ENCODE data around the gene ARL14EP.

The ARL14EP gene

DNA sequence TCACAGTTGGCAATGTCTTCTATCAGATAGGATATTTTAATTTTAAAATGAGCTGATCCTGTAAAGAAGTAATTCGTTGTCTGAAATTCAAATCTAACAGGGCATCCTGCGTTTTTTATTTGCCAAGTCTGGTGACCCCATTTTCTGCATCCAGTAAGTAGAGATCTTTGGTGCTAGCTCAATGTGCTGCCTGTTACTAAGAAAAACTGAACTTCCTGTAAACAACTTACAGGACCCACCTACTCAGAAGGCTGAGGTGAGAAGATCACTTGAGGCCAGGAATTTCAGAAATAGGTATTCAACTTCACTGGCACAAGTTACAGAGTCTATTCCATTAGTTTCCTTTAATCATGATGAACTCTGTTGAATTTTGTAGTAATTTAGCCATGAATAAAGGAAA lies 4.0 kb downstream of the ARL14EP start:
- no peak for DNase-seq (ENCODE audit: low read depth in 2 of 2)

DNA sequence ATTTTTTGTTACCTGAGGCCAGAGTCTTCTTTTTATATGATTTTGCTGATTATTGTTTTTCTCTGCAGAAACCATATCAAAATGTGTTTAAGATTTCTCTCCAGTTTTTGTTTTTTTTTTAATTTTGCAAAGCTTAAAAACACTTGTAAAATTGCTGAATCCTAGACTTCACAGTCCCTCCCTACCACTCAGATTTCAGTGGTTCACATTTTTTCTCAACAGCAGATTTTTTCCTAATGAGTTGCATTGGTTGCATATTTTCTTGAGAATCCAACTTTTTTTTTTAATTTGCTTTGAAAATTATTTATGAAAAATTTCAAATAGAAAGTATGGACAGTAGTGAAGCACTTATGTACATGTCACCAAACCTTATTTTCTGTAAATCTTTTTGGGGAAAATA lies 5.8 kb downstream of the ARL14EP start:
- no peak for DNase-seq (ENCODE audit: low read depth in 2 of 2)

DNA sequence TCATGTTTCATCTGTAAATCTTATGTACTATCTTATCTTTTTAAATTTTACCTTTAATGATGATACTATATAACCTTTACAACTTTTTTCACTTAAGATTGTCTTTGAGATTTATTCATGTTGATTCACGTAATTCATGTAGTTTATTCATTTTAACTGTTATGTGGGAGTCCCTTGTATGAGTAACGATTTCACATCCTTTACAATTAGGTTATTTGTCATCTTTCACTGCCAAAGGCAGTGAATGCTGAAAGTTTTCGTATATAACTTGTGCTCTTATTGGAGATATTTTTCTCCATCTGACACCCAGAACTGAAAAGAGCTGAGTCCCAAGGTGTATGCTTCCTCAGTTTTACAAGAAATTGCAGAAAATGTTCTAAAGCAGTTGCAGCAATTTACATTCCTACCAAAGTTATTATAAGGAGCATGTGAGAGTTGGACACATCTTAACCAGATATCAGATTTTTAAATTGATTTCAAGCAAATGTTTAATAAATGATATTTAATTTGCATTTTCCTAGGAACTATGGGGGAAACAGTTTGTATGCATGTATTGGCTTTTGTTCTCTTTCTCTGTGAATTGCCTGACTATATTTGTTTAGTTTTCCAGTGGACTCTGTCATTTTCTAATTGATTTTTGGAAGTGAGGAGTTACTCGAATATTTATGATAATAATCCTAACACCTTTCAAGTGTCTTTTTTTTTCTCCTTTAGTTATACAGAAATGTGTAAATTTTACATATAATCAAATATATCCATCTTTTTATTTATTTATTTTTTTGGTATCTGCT lies 6.4 kb downstream of the ARL14EP start:
- no peak for DNase-seq (ENCODE audit: low read depth in 2 of 2)

- no peak for DNase-seq (ENCODE audit: low read depth in 2 of 2)
Observed at GRCh38 chr11:30333405-30333804, 10.5 kb downstream of the ARL14EP start.

DNA sequence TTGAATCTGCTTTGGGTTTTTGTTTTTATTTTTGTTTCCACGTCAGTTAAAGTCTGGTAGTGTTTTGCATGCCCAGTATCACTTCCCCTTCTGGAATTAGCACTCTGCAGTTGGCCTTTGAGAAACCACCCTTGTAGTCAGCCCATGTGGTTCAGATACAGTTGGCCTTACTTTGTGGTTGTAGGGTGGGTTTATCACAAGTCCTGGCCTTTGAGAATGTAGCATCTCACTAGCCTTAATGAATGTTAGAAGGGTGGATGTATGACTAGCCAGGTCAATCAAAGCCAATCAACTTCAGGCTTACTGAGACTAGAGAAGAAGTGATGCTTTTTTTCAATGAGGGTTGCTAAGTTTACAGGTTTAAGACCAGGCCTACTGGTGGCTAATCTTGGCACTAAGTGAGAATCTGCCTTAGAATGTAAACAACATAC lies 19.8 kb downstream of the ARL14EP start:
- no peak for DNase-seq (ENCODE audit: low read depth in 2 of 2)

- no peak for DNase-seq (ENCODE audit: low read depth in 2 of 2)
Observed at GRCh38 chr11:30344085-30344484, 21.2 kb downstream of the ARL14EP start.

- no peak for DNase-seq (ENCODE audit: low read depth in 2 of 2)
Observed at GRCh38 chr11:30345644-30346043, 22.7 kb downstream of the ARL14EP start.

GRCh38 chr11:30346068-30346688 lies 23.3 kb downstream of the ARL14EP start:
- DNase-seq (ENCODE audit: low read depth in 2 of 2), result no peak

- no peak for DNase-seq (ENCODE audit: low read depth in 2 of 2)
Observed at GRCh38 chr11:30348035-30348434, 25.1 kb downstream of the ARL14EP start.

- DNase-seq (ENCODE audit: low read depth in 2 of 2), result no peak
Observed at GRCh38 chr11:30349885-30350284, 27.0 kb downstream of the ARL14EP start.

DNA sequence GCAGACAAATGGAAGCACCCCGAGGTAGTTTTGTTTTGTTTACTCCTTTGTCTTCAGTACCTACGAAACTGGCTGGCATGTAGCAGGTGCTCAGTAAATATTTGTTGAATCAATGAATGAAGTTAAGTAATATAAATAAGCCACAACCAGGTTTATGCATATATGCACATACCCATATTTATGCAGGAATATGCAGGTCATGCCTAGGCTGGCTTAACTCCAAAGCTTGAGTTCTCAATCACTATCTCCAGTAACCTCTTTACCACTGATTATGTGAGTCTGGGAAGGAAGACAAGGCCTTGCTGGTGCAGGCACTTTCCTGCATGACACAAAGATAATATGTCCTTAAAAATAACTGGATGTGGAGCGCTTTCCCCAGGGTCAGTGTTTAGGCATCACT lies 27.5 kb downstream of the ARL14EP start:
- no peak for DNase-seq (ENCODE audit: low read depth in 2 of 2)

DNA sequence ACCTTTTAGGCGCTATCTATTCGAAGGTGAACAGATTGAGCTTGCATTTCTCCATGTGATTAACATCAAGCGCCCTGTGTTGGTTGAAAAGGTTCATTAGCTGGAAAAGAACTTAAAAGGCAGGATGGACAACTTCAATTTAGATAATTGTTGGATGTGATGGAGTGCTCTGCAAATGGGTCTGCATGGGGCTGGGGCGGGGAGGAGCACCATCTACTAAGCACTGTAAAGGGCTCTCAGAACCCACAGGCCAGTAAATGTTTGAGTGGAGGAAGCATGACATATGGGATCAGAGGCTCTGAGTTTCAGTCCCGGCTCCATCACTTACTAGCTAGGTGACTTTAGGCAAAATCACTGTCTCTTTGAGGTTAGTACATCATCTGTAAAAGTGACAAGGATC lies 28.2 kb downstream of the ARL14EP start:
- DNase-seq (ENCODE audit: low read depth in 2 of 2), result no peak

DNA sequence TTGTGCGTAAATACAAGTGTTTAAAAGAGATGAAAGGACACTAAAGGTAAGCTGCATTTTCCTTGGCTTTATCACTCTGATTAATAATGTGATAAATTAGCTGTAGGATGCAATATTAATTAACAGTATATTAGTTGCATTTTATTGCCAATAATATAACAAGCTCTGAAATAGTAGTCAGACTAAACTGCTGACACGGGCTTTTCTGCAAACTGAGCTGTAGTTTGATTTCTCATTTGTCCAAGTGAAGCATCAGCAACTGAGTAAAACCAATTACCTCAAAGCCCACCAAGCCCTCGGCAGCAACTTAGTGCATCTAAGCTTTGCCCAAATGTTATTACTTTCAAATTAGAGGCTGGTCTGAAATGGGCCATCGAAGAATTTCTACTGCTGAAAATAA lies 33.5 kb downstream of the ARL14EP start:
- no peak for DNase-seq (ENCODE audit: low read depth in 2 of 2)

DNA sequence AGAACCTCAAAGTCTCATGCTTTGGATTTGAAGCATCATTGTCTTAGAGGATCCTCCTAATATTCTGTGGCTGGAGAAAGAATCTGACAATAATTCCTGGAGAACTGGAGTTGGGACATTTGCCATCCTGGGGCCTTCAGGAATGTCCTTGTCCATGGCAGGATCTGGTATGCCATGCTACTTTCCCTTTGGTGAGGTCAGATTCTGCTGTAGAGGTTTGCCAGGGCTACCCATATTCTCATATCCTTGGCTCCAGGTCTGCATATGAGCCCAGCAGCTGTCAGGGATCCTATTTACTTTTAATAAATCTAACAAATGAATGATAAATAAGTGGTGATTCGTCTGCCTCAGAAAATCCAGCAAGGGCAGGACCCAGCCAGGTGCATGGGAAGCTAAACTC lies 35.0 kb downstream of the ARL14EP start:
- no peak for DNase-seq (ENCODE audit: low read depth in 2 of 2)

DNA sequence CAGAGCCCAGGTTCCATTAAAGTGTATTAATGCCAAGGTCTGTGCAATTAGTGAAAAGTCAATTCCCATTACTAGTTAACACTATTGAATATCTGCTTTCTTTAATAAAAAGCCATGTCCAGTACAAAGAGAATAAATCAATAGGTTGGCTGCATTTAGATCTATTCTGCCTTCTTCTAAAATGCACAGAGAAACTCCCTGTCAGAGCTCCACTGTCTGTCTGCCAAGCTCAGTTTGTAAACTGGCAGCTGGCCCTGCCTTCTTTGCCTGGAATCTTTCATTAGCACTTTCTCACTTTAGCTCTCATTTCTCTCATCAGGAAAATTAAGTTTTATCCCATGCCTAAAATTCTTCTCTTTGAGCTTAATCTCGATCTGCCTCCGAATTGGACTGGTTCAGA lies 35.6 kb downstream of the ARL14EP start:
- no peak for DNase-seq (ENCODE audit: low read depth in 2 of 2)

- DNase-seq (ENCODE audit: low read depth in 2 of 2), result no peak
Observed at GRCh38 chr11:30360741-30361140, 37.8 kb downstream of the ARL14EP start.

GRCh38 chr11:30364139-30364836 lies 41.4 kb downstream of the ARL14EP start:
- no peak for DNase-seq (ENCODE audit: low read depth in 2 of 2)

GRCh38 chr11:30364837-30365482 lies 42.1 kb downstream of the ARL14EP start:
- no peak for DNase-seq (ENCODE audit: low read depth in 2 of 2)

GRCh38 chr11:30365793-30366517 lies 43.1 kb downstream of the ARL14EP start:
- DNase-seq (ENCODE audit: low read depth in 2 of 2), result no peak

- no peak for DNase-seq (ENCODE audit: low read depth in 2 of 2)
Observed at GRCh38 chr11:30368394-30368793, 45.5 kb downstream of the ARL14EP start.

GRCh38 chr11:30370164-30370563 lies 47.3 kb downstream of the ARL14EP start:
- no peak for DNase-seq (ENCODE audit: low read depth in 2 of 2)

DNA sequence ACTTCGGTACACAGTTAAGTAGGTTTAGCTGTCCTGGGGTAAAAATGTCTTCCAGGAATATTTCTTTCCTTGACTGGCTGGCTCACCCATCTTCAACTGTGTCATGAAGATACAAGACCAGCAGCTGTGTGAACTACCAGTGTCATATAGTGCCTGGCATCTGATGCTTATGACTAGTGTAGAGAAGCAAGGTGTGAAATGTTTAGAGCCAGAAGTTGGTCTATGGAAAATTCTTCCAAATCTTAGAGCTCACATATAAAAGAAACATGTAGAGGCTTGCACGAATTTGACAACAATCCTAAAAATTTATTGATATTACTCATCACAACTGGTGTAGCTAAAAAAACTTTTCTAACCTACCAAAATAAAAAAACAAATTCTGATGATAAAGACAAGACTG lies 54.4 kb downstream of the ARL14EP start:
- DNase-seq (ENCODE audit: low read depth in 2 of 2), result no peak

Measured in stimulated activated CD4-positive, alpha-beta T cell treated with anti-CD3 and anti-CD28 coated beads, Interleukin-1b, Interleukin-23, amount 100 ng/mL, for 4 hours (primary cell).